Measurements from ENCODE around the gene DYNLT2.

- TF ChIP-seq CTCF (IDR thresholded peaks at IDR 0.05) = no peak
- no peak for TF ChIP-seq POLR2A (IDR thresholded peaks at IDR 0.05)
These were observed 28.5 kb upstream of the DYNLT2 start for GRCh38 chr6:169779896-169780295.

Measured in Peyer's patch (tissue), 4 donors.